Immature natural killer cell (primary cell): ENCODE measurements around the gene PAX1. TPM values are rescaled to one million over a fixed set of nuclear protein-coding genes. Genes with fewer than 3 reads are reported as not detected.

ENCODE experiments used
- DNase-seq, 3 donors: peaks; one replicate each; pipeline ENCODE4 v3.0.0; 2022; ENCODE audit warnings: mixed read lengths in 1 of 3
- H3K27ac Mint-ChIP-seq, 6 donors: one replicate each; pipeline ENCODE4 v1.8.0; 2020; ENCODE audit warnings: mixed read lengths in 6 of 6, mild to moderate bottlenecking in 5 of 6, inconsistent platforms in 4 of 6, moderate library complexity in 3 of 6
- H3K27me3 Mint-ChIP-seq, 3 donors: one replicate each; pipeline ENCODE4 v1.8.0; 2020 to 2021; ENCODE audit warnings: low read depth in 3 of 3, mild to moderate bottlenecking in 3 of 3, mixed read lengths in 3 of 3, moderate library complexity in 3 of 3, inconsistent platforms in 1 of 3
- H3K36me3 Mint-ChIP-seq, 3 donors: one replicate each; pipeline ENCODE4 v1.8.0; 2020; ENCODE audit warnings: mixed read lengths in 3 of 3, inconsistent platforms in 2 of 3, mild to moderate bottlenecking in 2 of 3
- H3K4me1 Mint-ChIP-seq, 2 donors: one replicate each; pipeline ENCODE4 v1.8.0; 2020; ENCODE audit warnings: inconsistent platforms in 2 of 2, mild to moderate bottlenecking in 2 of 2, mixed read lengths in 2 of 2, moderate library complexity in 1 of 2
- H3K4me3 Mint-ChIP-seq, 5 donors: one replicate each; pipeline ENCODE4 v1.8.0; 2020; ENCODE audit warnings: mild to moderate bottlenecking in 5 of 5, mixed read lengths in 5 of 5, inconsistent platforms in 3 of 5, moderate library complexity in 3 of 5
- H3K9me3 Mint-ChIP-seq, 6 donors: one replicate each; pipeline ENCODE4 v1.8.0; 2020; ENCODE audit warnings: mild to moderate bottlenecking in 6 of 6, mixed read lengths in 6 of 6, inconsistent platforms in 4 of 6, moderate library complexity in 3 of 6
- polyA plus RNA-seq, 3 donors: library from polyadenylated mRNA; unstranded; fragments of 300-500 nt; fragmentation: Illumina TruSeq; gene quantifications; one replicate each; pipeline ENCODE4 v1.2.3, GENCODE V29; 2021

PAX1 gene
- polyA plus RNA-seq: not detected

- Mint-ChIP-seq H3K4me3 (no peak within 1 kb of the TSS), H3K9me3 (peaks cover 0 to 13% (median 4%) of the 10 kb centered on the region in 6 donors), H3K27ac (no peak within 1 kb of the TSS), H3K36me3 (peaks cover 0 to 3% (median 0%) of the 10 kb centered on the region in 3 donors), H3K4me1 (no peaks in the 10 kb centered on the region), H3K27me3 (peaks cover 7 to 20% (median 15%) of the 10 kb centered on the region in 3 donors)
- DNase-seq: no peak
Observed at GRCh38 chr20:21705575-21706260, at the start of gene PAX1. TSS of gene PAX1 (plus strand) at chr20:21705664. CDS start at chr20:21705713, 49 bp downstream.

DNA sequence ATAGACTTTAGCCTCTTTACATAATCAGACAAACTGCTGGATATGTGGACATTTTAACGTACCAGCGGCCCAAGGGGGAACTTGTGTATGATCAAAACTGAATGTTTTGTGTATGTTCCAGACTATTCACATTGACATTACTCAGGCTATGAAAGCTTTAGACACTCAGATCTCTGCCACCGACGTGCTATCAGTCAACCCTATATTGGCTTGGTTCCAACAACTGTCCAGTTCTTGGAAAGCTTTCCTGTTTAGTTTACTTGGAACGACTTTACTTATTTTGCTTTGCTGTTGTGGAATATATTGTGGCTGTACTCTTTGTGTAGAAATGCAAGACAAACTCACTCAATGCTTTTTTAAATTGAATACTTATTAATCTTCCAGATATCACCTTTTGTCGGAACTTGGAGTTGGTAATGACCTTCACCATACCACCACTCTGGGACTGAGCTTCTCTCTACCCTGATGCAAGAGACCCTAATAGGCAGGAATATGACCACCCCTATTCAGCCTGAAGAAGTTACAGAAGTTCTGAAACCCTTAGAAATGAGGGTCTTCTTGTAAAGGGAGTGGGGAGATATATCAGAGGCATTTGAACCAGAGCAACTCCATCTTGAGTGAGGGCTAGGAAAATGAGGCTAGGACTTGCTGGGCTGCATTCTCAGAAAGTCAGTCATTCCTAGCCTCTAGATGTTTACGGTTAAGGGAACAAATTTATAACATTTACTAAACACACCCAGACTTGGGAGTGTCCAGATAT lies 49.0 kb upstream of the PAX1 start:
- Mint-ChIP-seq H3K27ac (no peak overlapping the region), H3K27me3 (peaks cover 2 to 9% (median 2%) of the 10 kb centered on the region in 3 donors), H3K4me1 (no peaks in the 10 kb centered on the region), H3K4me3 (no peak overlapping the region), H3K36me3 (no peaks in the 10 kb centered on the region), H3K9me3 (peaks cover 0 to 5% (median under 1%) of the 10 kb centered on the region in 6 donors)
- DNase-seq: no peak

DNA sequence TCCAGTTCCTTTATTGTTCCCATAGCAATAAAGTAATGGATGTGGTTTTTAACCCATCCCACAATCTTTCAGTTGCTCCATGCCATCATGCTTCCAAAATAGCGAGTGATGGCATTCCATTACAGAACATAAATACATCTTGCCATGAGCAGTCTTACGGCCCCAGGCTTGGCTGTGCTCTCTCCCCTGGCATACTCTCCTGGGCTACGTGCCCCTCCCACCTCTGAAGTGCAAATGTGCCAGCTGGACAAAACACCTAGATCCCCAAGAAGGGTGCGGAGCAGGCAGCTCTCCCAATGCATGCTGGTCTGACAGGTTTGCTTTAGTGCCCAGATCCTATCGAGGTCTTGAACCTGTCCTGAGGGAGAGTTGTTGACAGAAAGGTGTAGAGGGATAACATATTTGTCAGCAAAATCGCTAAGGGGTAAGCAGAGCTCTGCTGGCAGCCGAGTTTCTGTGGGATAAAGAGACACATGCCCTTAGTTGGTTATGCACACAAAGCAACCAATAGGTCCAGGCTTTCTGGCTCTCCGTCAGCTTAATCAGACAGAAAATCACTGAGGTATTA lies 43.9 kb upstream of the PAX1 start:
- H3K27me3 Mint-ChIP-seq: peaks cover 0 to 3% (median 2%) of the 10 kb centered on the region in 3 donors
- no peak for DNase-seq
- H3K36me3 Mint-ChIP-seq: no peaks in the 10 kb centered on the region
- H3K4me3 Mint-ChIP-seq: no peak overlapping the region
- H3K27ac Mint-ChIP-seq: no peak overlapping the region
- H3K4me1 Mint-ChIP-seq: no peaks in the 10 kb centered on the region
- H3K9me3 Mint-ChIP-seq: peaks cover 0 to 3% (median 0%) of the 10 kb centered on the region in 6 donors

GRCh38 chr20:21663465-21663864 lies 42.0 kb upstream of the PAX1 start:
- Mint-ChIP-seq H3K4me1 (no peaks in the 10 kb centered on the region), H3K4me3 (no peak overlapping the region), H3K9me3 (peaks cover 0 to 3% (median 0%) of the 10 kb centered on the region in 6 donors), H3K27me3 (peaks cover 0 to 3% (median 0%) of the 10 kb centered on the region in 3 donors), H3K27ac (no peak overlapping the region), H3K36me3 (no peaks in the 10 kb centered on the region)
- DNase-seq: no peak

- no peaks in the 10 kb centered on the region for H3K36me3 Mint-ChIP-seq
- H3K27me3 Mint-ChIP-seq: no peaks in the 10 kb centered on the region
- no peak overlapping the region for H3K4me3 Mint-ChIP-seq
- no peak for DNase-seq
- H3K4me1 Mint-ChIP-seq: no peaks in the 10 kb centered on the region
- H3K9me3 Mint-ChIP-seq: peaks cover 0 to 2% (median under 1%) of the 10 kb centered on the region in 6 donors
- no peak overlapping the region for H3K27ac Mint-ChIP-seq
Observed at GRCh38 chr20:21665687-21666446, 39.6 kb upstream of the PAX1 start.

GRCh38 chr20:21670126-21670525 lies 35.3 kb upstream of the PAX1 start:
- Mint-ChIP-seq H3K36me3 (no peaks in the 10 kb centered on the region), H3K4me1 (no peaks in the 10 kb centered on the region), H3K9me3 (peaks cover 0 to 3% (median under 1%) of the 10 kb centered on the region in 6 donors), H3K4me3 (no peak overlapping the region), H3K27me3 (peaks cover 0 to 2% (median 2%) of the 10 kb centered on the region in 3 donors), H3K27ac (no peak overlapping the region)
- no peak for DNase-seq

DNA sequence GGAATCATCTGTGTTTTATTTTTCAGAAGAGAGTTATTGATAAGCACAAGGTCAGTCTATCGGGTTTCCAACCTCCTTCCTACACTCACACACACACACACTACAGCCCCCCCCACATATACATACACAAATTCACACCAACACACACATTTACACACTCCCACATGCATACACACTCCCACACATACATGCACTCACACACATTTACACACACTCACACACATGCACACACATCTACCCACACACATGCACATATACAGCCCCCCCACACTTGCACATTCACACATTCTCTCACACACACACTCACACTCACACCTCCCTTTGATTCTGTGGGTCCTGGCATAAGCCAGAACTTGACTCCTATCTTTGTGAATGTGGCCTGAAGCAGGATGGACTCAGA lies 34.5 kb upstream of the PAX1 start:
- Mint-ChIP-seq H3K27me3 (peaks cover 0 to 2% (median 2%) of the 10 kb centered on the region in 3 donors), H3K4me1 (no peaks in the 10 kb centered on the region), H3K27ac (no peak overlapping the region), H3K4me3 (no peak overlapping the region), H3K36me3 (no peaks in the 10 kb centered on the region), H3K9me3 (peaks cover 0 to 3% (median under 1%) of the 10 kb centered on the region in 6 donors)
- DNase-seq: no peak

DNA sequence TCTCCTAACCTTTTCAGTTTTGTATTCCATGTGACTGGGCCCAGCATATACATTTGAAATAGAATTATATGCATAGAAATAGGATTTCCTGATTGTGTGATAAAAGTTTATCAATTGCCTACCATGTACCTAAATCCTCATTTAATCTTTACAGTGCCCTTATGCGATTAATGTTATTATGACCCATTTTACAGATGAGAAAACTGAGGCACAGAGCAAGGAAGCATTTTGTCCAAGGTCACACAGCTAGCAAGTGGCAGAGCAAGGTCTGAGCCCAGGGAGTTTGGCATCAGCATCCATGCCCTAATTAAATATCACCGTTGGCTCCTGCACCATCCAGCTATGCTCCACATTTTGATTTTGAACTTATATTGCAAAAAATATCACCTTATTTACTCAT lies 28.2 kb upstream of the PAX1 start:
- Mint-ChIP-seq H3K27me3 (peaks cover 0 to 5% (median under 1%) of the 10 kb centered on the region in 3 donors), H3K9me3 (no peaks in the 10 kb centered on the region), H3K36me3 (no peaks in the 10 kb centered on the region)

GRCh38 chr20:21677781-21678180 lies 27.7 kb upstream of the PAX1 start:
- peaks cover 0 to 5% (median 0%) of the 10 kb centered on the region in 3 donors for H3K27me3 Mint-ChIP-seq
- no peaks in the 10 kb centered on the region for H3K36me3 Mint-ChIP-seq
- no peak for DNase-seq
- H3K27ac Mint-ChIP-seq: no peak overlapping the region
- H3K4me1 Mint-ChIP-seq: no peaks in the 10 kb centered on the region
- H3K9me3 Mint-ChIP-seq: no peaks in the 10 kb centered on the region
- H3K4me3 Mint-ChIP-seq: no peak overlapping the region

More for the DNA sequence above, 28.2 kb upstream of the PAX1 start:
- no peak for DNase-seq
- Mint-ChIP-seq H3K27ac (no peak overlapping the region), H3K4me3 (no peak overlapping the region), H3K4me1 (no peaks in the 10 kb centered on the region)

- Mint-ChIP-seq H3K27me3 (peaks cover 0 to 3% (median 2%) of the 10 kb centered on the region in 3 donors), H3K9me3 (no peaks in the 10 kb centered on the region), H3K4me1 (no peaks in the 10 kb centered on the region), H3K36me3 (no peaks in the 10 kb centered on the region), H3K27ac (no peak overlapping the region), H3K4me3 (no peak overlapping the region)
- no peak for DNase-seq
Observed at GRCh38 chr20:21681234-21681921, 24.1 kb upstream of the PAX1 start.

DNA sequence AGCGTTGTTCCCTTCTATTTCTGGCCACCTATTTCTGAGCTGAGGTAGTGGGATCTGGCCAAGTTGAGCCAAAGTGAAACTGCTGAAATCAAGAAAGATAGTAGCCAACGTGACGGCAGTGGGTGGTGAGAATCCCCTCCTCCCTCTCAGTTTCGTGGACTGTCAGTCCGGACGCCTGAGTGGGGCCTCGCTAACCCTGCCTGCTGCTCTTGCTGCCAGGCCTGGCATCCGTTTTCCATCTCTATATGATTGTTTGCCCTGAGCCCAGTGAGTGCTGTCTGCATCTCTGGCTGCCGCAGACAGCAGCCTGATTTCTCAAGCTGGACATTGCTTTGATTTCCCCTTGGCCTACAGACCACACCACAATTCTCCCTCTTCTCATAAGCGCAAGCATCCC lies 23.5 kb upstream of the PAX1 start:
- no peak for DNase-seq
- peaks cover 0 to 3% (median 2%) of the 10 kb centered on the region in 3 donors for H3K27me3 Mint-ChIP-seq
- H3K27ac Mint-ChIP-seq: no peak overlapping the region
- H3K36me3 Mint-ChIP-seq: no peaks in the 10 kb centered on the region
- H3K4me1 Mint-ChIP-seq: no peaks in the 10 kb centered on the region
- no peak overlapping the region for H3K4me3 Mint-ChIP-seq
- H3K9me3 Mint-ChIP-seq: no peaks in the 10 kb centered on the region

- Mint-ChIP-seq H3K4me1 (no peaks in the 10 kb centered on the region), H3K36me3 (no peaks in the 10 kb centered on the region), H3K27me3 (peaks cover 0 to 3% (median 2%) of the 10 kb centered on the region in 3 donors), H3K9me3 (no peaks in the 10 kb centered on the region), H3K4me3 (no peak overlapping the region), H3K27ac (no peak overlapping the region)
- DNase-seq: no peak
Observed at GRCh38 chr20:21682521-21682954, 22.9 kb upstream of the PAX1 start.

DNA sequence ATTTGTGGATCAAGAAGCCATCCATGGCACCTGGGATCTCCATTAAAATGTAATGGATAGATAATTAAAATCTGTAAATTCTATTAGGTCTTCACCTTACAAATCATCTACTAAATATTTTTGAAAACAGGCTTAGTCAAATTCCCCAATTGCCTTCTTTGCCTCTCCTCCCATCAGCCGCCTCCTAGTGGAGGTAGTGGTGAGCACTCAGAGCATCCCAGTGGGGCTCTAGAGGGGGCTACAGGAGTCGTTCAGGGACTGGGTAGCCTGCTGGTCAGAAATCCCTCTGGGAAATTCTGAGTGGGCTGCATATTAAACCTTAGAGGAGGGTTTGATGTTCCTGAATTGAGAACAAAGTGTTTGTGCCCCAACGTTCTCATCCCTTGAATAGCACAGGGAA lies 20.8 kb upstream of the PAX1 start:
- no peaks in the 10 kb centered on the region for H3K4me1 Mint-ChIP-seq
- H3K27ac Mint-ChIP-seq: no peak overlapping the region
- H3K27me3 Mint-ChIP-seq: peaks cover under 1 to 3% (median 1%) of the 10 kb centered on the region in 3 donors
- H3K36me3 Mint-ChIP-seq: no peaks in the 10 kb centered on the region
- H3K9me3 Mint-ChIP-seq: peaks cover 0 to 3% (median 0%) of the 10 kb centered on the region in 6 donors
- H3K4me3 Mint-ChIP-seq: no peak overlapping the region
- no peak for DNase-seq
